GM11168 (cell line): ENCODE data around the gene RAB11A.
"Not testable (repeated sequence)": the region's sequence is repeated elsewhere in the genome, so short reads cannot be mapped to it uniquely, and the experiment has no call there.

Source experiments
- in situ Hi-C: fragments of 300-500 bp; cut with MboI; formaldehyde crosslinking; loops from one replicate; pipeline ENCODE4 v1.12.0; 2022; ENCODE audit warnings: low sequenced_read_pairs; ENCODE audit not compliant: unreplicated experiment

The RAB11A gene

DNA sequence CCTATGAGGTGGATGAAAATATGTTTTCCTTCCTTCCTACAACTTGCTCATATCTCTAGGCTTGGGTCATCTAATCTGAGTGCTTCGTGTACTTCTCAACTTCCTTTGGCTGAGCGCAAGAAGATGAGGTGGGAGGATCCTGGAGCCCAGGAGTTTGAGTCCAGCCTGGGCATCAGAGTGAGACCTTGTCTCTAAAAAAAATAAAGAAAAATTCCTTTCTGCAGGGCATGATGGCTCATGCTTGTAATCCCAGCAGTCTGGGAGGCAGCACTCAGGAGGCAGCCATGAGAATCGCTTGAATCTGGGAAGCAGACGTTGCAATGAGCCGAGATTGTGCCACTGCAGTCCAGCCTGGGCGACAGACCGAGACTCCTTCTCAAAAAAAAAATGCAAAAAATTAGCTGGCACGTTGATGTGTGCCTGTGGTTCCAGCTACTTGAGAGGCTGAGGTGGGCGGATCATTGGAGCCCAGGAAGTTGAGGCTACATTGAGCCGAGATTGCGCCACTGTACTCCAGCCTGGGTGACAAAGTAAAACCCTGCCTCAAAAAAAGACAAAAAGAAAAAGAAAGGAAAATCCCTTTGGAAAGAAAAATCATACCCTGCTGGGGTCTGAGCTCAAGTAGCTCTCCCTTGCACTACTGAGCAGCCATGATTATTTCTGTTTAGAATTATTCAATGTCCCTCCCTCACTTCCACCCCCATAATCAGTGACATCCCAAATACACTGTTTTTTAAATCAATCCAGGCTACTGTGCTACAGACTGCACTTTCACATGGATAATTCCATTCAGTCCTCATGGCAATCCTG is 28.0 kb upstream of the RAB11A start:
- in situ Hi-C loops, result no loop called here

DNA sequence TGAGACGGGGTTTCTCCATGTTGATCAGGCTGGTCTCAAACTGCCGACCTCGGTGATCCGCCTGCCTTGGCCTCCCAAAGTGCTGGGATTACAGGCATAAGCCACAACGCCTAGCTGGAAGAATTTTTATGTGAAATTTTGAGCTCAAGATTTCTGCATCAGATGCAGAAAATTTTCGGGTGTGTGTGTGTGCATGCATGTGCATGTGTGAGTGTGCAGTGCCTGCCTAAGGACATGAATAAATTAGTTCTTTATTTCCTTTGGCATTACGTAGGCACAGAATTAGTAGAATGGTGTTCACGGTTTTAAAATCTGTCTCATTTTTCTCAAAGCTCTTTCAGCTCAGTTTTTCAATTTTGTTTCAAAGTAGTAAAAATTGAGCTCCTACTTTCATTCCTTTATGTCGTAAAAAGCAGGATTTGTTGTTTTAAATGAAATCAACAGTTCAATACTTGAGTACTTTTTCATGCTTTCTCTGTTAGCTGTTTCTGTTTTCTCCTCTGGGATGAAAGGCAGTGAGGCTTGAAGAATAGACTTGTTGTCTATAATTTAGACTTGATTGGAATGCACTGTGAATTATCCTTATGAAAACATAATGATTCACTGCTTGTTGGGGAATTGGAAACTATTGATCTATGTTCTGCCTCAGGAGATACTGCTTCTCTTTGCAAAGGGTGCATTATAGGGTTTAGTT is 23.3 kb upstream of the RAB11A start:
- in situ Hi-C loops, result no loop called here

- in situ Hi-C loops, result no loop called here
Measured at GRCh38 chr15:65847989-65848388, 21.3 kb upstream of the RAB11A start.

DNA sequence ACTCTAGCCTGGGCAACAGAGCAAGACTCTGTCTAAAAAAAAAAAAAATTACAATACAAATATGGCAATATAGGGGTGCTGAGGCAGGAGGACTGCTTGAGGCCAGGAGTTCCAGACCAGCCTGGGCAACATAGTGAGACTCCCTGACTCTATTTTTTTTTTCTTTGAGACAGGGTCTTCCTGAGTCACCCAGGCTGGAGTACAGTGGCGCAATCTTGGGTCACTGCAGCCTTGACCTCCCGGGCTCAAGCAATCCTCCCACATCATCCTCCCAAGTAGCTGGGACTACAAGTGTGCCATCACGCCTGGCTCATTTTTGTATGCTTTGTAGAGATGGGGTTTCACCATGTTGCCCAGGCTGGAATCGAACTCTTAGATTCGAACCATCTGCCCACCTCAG is 17.3 kb upstream of the RAB11A start:
- in situ Hi-C loops, result loop anchor here (5.0 kb wide), 1 partner anchor 210 kb away; no protein-coding TSS in a partner anchor

GRCh38 chr15:65856821-65857455 is 12.4 kb upstream of the RAB11A start:
- in situ Hi-C loops, result no loop called here

DNA sequence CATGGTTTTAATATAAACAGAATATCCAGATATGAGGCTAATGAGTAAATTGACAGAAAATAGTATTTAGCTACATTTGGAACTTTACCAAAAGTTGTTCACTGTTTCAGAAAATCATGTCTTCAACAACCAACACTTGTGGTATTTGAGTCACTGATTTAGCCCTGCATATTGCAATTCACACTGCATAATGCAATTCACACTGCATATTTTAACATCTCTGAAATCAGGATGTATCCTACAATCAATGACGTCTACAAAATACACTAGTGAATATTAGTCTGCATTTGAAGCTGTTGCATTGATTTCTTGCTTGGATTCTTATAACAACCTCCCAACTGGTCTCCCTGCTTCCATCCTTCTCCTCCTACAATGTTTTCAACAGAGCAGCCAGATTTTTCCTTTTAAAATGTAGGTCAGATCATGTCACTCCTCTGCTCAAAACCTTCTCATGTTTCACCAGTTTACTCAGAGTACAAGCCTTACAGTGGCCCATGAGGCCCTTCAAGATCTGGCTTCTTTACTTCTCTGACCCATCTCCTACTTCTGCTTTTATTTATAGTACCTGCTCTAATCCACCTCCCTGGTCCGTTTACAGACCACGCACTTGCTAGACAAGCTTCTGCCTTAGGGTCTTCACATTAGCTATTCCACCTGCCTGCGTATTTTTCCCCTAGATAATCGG is 11.4 kb upstream of the RAB11A start:
- in situ Hi-C loops, result no loop called here

- in situ Hi-C loops, result no loop called here
Measured at GRCh38 chr15:65862682-65863081, 6.6 kb upstream of the RAB11A start.

DNA sequence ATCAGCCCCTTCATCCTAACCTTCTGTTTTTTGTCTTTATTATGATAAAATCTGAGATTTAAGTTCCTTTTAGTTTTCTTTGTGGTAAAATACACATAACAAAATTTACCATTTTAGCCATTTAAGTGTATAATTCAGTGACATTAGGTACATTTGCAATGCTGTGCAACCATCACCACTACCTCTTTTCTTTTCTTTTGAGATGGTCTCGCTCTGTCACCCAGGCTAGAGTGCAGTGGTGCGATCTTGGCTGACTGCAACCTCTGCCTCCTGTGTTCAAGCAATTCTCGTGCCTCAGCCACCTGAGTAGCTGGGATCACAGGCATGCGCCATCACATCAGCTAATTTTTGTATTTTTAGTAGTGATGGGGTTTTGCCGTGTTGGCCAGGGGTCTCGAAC is 6.2 kb upstream of the RAB11A start:
- in situ Hi-C loops, result no loop called here

GRCh38 chr15:65867244-65867643 is 2.0 kb upstream of the RAB11A start:
- in situ Hi-C loops, result no loop called here

DNA sequence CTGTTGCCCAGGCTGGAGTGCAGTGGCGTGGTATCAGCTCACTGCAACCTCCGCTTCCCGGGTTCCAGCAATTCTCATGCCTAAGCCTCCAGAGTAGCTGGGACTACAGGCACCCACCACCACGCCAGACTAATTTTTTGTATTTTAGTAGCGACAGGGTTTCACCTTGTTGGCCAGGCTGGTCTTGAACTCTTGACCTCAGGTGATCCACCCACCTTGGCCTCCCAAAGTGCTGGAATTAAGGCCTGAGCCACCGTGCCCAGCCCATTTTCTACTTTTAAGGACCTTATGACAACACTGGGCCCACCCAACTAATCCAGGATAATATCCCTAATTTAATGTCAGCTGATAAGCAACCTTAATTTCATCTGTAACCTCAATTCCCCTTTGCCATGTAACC is 1.4 kb upstream of the RAB11A start:
- in situ Hi-C loops, result not testable (repeated sequence)

DNA sequence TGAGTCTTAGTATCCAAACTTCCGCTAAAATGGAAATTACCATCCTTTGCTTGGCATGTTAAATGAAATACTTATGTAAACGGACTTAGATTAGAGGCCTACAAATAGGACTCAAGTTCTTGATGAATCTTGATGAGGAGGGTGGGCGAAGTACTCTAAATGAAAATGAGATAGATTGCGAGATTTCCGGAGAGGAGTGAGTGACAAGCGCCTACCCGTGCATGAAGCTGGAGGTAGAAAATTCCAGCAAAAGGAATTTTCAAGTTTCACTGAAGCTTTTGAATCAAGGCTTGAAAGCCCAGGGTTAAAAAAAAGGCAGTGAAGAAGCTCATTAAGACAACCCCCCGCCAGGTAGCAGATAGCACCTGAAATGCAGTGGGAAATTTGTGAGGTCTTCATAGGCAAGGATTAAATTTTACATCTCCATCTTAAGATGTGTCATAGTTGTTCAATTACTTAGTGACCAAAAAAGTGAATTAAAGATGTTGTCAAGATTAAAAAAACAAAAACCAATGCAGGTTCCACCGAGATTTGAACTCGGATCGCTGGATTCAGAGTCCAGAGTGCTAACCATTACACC is 655 bp upstream of the RAB11A start:
- in situ Hi-C loops, result no loop called here

- in situ Hi-C loops, result no loop called here
Measured at GRCh38 chr15:65869954-65870871, 922 bp downstream of the RAB11A start.

DNA sequence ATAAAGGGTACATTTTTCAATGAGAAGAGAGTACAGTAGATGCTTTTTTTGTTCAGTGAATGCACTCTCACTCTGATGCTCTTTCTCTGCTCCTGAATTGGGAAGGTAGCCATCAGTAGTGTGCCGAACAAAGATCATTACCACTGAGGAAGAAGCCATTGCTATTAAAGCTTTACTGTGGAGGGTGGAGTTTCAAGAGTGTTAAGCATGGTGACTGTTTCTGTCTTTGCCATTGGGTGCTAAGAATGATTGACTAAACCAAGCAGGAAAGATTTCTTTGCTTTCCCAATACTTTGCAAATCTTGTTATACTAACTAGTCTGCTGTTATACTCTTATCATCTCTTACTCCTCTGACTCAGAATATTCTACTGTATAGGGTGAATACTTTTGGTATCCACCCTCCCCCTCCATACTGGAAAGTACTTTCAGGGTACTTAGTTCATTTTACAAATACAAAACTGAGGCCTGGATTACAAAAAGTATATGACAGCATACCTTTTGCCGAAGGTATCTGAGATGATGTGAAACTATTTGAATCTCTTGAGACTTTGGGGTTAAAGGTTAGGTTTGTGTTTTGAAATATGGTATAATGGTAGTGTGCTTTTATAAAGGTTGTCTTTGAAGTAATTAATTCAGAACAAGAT is 1.7 kb downstream of the RAB11A start:
- in situ Hi-C loops, result no loop called here

DNA sequence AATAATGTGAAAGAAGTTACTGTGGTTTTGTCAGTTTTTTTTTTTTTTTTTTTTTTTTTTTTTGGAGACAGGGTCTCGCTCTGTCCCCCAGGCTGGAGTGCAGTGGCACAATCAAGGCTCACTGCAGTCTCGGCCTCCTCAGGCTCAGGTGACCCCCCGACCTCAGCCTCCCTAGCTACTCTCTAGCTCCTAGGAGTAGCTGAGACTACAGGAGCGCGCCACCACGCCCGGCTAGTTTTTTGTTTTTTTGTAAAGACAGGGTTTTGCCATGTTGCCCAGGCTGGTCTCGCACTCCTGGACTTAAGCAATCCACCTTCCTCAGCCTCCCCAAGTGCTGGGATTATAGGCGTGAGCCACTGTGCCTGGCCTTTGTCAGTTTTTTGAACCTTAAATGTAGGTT is 2.6 kb downstream of the RAB11A start:
- in situ Hi-C loops, result not testable (repeated sequence)

GRCh38 chr15:65872596-65872995 is 3.3 kb downstream of the RAB11A start:
- in situ Hi-C loops, result not testable (repeated sequence)

DNA sequence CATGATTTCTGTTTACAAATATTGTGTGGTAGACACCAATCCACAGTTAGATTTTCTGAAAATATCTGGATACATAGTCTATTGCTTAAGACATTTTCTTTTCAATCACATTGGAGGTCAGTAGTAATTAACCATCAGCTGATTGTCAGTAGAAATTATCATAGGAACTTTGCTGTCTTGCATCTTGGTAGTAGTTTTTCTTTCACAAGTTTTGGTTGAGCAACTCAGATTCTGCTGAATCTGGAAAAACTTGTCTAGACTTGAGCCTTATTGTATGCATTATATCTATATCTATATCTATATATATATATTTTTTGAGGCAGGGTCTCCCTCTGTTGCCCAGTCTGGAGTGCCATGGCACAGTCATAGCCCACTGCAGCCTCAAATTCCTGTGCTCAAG is 4.0 kb downstream of the RAB11A start:
- in situ Hi-C loops, result no loop called here

DNA sequence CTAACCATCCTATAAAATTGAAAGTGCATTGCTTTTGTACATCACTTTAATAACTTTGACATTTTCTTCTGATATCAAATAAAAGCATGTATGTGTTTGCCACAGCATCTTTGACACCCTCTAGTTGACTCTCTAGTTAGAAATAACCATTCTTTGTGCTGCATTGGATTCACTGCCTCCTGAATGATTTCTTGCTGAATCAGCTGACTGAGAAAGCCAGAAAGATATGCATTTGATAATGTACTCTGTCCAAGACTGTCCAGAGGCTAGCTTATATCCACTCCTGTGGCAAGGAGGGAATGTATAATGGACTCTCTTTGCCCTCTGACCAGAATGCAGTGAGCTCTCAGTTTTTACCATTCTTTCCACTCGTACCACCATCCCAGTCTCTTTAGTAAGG is 6.2 kb downstream of the RAB11A start:
- in situ Hi-C loops, result no loop called here

GRCh38 chr15:65877749-65878148 is 8.5 kb downstream of the RAB11A start:
- in situ Hi-C loops, result no loop called here
